GM18909 (cell line): ENCODE measurements around the gene FHL1.

Source experiments
- ATAC-seq: cut with Tn5 transposase; IDR thresholded peaks from one replicate; pipeline ENCODE4 v1.9.1; 2021; ENCODE audit warnings: mild to moderate bottlenecking; ENCODE audit not compliant: unreplicated experiment, poor library complexity

Gene FHL1

DNA sequence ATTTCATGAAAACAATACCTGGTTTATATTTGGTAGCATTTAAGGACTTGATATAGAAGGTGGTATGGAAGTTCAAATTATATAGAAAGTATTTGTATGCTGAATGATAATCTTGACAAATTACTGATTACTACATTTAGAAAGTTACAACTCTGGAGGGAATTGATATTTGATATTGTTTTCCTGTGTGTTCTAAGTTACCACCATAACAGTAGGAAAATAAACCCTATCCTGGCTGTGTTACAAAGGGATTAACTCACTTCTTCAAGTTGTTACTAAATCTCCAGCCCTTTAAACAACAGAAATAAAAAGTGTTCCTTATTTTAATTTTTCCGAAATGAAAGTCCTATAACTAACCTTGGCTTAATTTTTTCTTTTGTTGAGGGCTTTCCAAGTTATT lies 36.6 kb downstream of the FHL1 start:
- no peak for ATAC-seq

DNA sequence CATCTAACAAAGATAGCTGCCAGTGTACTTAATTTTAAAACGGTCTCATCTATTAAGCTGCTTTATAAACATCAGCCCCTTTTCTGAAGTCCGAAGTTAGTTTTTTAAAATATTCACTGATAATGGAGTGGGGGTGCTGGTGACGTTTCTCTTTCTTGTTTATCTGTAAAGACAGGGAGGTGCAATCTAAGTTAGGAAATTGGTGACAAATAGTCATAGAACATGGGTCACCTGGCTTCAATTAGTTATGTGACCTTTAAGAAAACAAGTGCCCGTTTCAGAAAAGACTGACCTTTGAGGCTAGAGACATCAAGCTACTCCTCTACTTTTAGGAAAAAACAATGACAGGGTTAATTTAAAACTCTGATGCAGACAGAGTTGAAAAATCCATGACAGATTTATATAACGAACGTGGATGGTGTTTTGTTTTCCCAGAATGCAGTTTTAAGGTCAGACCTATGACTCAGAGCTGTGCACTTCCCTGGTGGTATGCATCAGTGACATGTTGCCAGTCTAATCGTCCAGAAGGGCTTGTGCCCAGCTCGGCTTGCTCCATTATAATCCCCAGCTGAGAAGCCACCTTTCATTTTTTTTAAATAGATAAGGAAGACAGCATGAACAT lies 38.2 kb downstream of the FHL1 start:
- no peak for ATAC-seq

- ATAC-seq: no peak
Observed at GRCh38 chrX:136186023-136186413, 38.7 kb downstream of the FHL1 start.

DNA sequence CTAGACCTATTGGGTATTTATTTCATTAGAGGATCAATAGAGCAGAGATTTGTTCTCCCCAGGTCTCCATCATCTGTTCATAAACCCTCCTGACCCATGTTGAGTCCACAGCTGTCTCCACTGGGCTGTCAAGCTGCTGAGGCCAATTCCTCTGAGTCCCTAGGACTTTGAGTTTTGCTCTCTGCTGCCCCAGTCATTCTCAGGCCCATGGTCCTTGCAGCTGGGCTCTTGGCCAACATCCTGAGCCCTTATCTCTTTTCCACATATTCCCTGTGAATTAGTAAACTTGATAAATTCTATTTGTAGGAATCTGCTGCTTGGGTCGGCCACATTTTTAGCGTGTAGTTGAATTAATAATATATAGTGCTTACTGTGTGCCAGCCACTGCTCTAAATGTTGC lies 41.9 kb downstream of the FHL1 start:
- no peak for ATAC-seq

DNA sequence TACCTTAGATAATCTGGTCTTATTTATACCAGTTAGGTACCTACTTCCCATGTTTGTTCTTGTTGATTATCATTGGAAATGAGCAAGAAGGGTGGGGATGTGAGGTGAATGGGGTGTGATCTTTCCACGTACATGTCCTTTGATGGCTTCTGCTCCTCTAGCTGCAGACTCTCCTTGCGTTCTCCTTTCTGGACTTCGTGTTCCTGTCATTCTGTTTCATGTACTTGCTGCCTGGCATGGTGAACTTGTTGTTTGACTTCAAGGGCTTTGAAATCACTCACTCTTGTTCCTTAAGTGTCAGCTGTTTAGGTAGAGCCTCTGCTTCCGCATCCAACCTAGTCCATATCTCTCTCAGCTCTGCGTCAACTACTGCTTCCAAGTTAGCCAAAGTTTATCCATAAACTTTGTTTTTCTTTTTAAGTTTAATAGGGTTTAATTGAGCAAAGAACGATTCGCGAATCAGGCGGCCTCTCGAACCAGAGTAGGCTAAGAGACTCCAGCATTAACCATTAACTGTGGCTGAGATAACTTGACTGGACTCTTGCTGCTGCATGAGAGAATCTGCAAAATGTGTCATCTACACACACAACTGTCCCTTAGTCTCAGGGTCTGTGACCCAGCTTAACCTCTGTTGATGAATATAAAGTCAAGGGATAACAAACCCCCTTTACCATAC lies 42.8 kb downstream of the FHL1 start:
- ATAC-seq: no peak

GRCh38 chrX:136191171-136191570 lies 43.8 kb downstream of the FHL1 start:
- ATAC-seq: no peak

- ATAC-seq: no peak
Observed at GRCh38 chrX:136192135-136192534, 44.8 kb downstream of the FHL1 start.

DNA sequence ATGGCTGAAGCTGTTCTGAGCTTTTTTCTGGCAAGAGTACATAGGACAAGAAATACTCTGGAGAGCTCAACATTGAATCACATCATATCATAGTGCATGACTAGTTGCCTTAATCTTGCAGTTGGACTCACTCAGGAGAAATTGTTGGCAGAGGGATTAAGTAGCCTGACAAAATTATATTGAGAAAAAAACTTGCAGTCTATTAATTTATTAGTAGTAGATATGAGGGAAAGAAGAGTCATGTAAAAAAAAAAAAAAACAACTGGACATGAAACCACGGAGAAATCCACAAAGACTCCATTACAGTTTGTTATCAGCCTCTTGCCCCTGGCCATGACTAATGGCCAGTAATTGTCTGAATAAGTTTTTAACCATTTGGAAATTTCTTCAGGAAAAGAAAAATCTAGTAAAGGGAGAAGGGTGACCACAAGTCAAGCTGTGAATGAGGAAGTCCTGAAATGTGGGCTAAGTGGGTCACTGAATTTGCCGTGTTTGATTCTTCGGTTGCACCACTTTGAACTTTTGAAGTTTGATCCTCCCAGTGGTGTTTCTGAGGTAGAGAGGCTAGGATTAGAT lies 45.6 kb downstream of the FHL1 start:
- no peak for ATAC-seq

- ATAC-seq: no peak
Observed at GRCh38 chrX:136193771-136194170, 46.4 kb downstream of the FHL1 start.

GRCh38 chrX:136194536-136194935 lies 47.2 kb downstream of the FHL1 start:
- ATAC-seq: no peak

- no peak for ATAC-seq
Observed at GRCh38 chrX:136195247-136195646, 47.9 kb downstream of the FHL1 start.

- no peak for ATAC-seq
Observed at GRCh38 chrX:136196691-136197155, 49.4 kb downstream of the FHL1 start.

DNA sequence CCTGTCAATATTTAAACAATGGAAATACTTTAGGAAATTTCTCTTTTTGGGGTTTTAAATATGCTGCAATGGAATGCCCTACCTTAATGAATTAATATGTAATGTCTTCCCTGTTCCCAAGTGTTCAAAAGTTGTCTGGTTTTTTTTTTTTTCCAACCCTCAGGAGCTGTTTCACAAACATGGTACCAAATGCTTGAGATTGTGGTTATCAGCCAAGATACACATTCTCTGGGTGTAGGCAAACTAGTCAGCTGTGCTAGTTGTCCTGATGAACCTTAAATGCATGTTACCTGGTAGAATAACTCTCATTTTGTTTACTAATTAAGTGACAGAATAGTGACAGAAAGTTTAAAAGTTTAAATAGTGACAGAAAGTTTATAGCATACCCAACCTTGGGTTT lies 50.7 kb downstream of the FHL1 start:
- ATAC-seq: no peak

- ATAC-seq: no peak
Observed at GRCh38 chrX:136198678-136199243, 51.4 kb downstream of the FHL1 start.

DNA sequence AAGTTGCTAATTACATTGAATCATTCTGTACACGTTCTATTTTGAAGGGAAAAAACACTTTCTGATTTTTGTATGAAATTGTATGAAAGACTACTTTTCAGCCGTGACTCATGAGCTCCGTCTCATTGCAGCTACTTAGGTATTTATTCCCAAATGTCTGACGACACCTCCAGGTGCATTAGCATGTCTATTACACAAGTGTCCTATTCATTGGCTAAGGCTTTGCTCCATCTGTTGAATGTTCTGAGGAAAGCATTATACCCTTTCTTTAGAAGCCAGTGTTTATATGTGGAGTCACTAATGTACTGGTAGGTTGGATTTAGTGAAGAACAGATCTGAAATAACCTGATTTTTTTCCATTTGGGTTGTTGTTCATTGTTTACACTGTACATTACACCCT lies 52.0 kb downstream of the FHL1 start:
- ATAC-seq: no peak

GRCh38 chrX:136200466-136200865 lies 53.1 kb downstream of the FHL1 start:
- ATAC-seq: no peak

DNA sequence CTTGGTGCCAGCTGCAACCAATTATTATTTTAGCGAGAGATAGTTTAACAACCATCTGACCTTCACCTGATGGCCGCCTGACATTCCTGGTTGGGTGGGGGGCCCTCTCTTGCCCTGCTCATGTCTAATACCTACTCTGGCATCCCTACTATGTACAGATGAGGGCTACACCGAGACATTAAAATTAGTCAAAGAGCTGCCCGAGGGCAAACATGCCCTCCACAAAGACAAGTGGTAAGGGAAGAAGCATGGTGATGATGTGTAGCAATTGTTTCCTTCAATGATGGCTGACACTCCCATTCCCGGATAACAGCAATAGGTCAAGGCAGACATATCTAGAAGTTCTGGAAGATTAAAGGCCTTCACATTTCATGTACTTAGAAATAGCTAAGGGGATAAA lies 54.3 kb downstream of the FHL1 start:
- ATAC-seq: no peak

DNA sequence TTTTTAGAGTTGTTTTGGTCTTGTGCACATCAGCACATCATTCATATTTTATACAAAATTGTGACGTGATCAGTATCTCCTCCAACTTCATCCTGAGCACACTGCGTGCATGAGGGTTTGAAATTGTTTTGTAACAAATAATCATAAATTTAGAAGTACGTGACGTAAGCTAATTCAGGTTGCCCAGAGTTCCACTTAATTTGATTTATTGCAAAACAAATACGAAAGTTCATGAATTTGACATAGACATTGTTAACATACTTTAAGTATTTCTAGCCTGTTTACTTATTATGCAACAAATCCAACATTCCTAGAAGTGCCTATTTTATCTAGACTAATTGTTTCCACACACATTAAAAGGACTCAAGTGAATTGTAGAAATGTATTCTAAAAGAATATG lies 55.6 kb downstream of the FHL1 start:
- no peak for ATAC-seq

DNA sequence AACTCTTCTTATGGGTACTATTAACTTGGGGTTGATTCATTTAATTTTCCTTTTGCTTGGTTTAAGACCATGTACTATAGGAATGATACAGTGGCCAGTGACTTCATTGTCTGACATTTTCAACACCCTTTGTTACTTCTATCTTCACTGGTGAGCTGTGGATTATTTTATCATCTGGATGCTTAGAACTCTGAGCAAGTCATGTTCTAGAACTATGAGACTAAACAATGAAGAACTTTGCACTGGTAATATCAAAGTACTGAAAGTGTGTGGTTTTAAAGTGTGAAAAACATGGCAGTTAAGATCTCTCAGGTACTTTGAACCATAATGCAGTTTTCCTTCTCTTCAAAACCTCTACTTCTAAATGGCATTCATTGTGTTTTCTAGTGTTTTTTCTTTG lies 56.1 kb downstream of the FHL1 start:
- no peak for ATAC-seq

- no peak for ATAC-seq
Observed at GRCh38 chrX:136203951-136204350, 56.6 kb downstream of the FHL1 start.

GRCh38 chrX:136204571-136204970 lies 57.2 kb downstream of the FHL1 start:
- ATAC-seq: no peak
